ENCODE measurements around the gene TMPRSS12. TPM values are rescaled to one million over a fixed set of nuclear protein-coding genes. Genes with fewer than 3 reads are reported as not detected.
A peak's percentile ranks its signal among the peaks of the same experiment; 100 is the strongest.

Gene TMPRSS12
- total RNA-seq, 1 experiment from 2014 or later, result not detected

DNA sequence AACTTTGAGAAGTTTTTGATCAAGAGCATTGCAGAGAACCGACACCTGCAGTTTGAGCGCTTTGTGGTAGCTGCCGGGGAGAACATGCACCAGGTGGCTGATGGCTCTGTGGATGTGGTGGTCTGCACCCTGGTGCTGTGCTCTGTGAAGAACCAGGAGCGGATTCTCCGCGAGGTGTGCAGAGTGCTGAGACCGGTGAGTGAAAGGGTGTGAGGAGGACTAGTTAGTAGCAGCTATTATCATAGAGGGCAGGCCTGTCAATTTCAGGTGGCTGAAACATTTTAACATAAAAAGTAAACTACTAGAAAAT is 82.6 kb downstream of the TMPRSS12 start:
- no peak overlapping the region for H3K27ac ChIP-seq (ENCODE audit: low read length)
- in situ Hi-C loops (cut with HindIII; ENCODE audit: low pct_unique_long_range_greater_than_20kb, low sequenced_read_pairs), result no loop called here
- no peaks in the 10 kb centered on the region for H3K27me3 ChIP-seq (ENCODE audit: control insufficient read depth, insufficient read depth, low read length)
- no TSS peak for BruUV-seq (replicated peaks)
- DNase-seq (ENCODE audit: low read depth, low spot score) (no peak), ATAC-seq (no peak)
- peak overlapping the region in 1 of 2 experiments; percentile 26; a peak in 1 of 4 replicates for H3K4me3 ChIP-seq (ENCODE audit: low read depth in 2 of 2, low read length in 2 of 2)
- H3K9me3 ChIP-seq (ENCODE audit: control insufficient read depth, insufficient read depth, low read depth, low read length), result no peaks in the 10 kb centered on the region
- no peaks in the 10 kb centered on the region for H3K36me3 ChIP-seq (ENCODE audit: control insufficient read depth, insufficient read depth, low read length)
- no peaks in the 10 kb centered on the region for H3K4me1 ChIP-seq (ENCODE audit: control insufficient read depth, insufficient read depth, low read length)
- ChIA-PET POLR2A (no interaction called here), CTCF (no interaction called here)
- TF ChIP-seq SIN3A (IDR thresholded peaks at IDR 0.05; ENCODE audit: borderline replicate concordance, insufficient read depth, low read depth, low read length), result no peak
- TF ChIP-seq, protein P1, sequence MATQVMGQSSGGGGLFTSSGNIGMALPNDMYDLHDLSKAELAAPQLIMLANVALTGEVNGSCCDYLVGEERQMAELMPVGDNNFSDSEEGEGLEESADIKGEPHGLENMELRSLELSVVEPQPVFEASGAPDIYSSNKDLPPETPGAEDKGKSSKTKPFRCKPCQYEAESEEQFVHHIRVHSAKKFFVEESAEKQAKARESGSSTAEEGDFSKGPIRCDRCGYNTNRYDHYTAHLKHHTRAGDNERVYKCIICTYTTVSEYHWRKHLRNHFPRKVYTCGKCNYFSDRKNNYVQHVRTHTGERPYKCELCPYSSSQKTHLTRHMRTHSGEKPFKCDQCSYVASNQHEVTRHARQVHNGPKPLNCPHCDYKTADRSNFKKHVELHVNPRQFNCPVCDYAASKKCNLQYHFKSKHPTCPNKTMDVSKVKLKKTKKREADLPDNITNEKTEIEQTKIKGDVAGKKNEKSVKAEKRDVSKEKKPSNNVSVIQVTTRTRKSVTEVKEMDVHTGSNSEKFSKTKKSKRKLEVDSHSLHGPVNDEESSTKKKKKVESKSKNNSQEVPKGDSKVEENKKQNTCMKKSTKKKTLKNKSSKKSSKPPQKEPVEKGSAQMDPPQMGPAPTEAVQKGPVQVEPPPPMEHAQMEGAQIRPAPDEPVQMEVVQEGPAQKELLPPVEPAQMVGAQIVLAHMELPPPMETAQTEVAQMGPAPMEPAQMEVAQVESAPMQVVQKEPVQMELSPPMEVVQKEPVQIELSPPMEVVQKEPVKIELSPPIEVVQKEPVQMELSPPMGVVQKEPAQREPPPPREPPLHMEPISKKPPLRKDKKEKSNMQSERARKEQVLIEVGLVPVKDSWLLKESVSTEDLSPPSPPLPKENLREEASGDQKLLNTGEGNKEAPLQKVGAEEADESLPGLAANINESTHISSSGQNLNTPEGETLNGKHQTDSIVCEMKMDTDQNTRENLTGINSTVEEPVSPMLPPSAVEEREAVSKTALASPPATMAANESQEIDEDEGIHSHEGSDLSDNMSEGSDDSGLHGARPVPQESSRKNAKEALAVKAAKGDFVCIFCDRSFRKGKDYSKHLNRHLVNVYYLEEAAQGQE (IDR thresholded peaks at IDR 0.05; ENCODE audit: insufficient read depth in 1 of 2, low read depth in 2 of 2, low read length in 1 of 2), result no peak
- TF ChIP-seq POLR2AphosphoS5 (IDR thresholded peaks at IDR 0.05; ENCODE audit: low read depth, low read length), result no peak
- TF ChIP-seq, protein P2, sequence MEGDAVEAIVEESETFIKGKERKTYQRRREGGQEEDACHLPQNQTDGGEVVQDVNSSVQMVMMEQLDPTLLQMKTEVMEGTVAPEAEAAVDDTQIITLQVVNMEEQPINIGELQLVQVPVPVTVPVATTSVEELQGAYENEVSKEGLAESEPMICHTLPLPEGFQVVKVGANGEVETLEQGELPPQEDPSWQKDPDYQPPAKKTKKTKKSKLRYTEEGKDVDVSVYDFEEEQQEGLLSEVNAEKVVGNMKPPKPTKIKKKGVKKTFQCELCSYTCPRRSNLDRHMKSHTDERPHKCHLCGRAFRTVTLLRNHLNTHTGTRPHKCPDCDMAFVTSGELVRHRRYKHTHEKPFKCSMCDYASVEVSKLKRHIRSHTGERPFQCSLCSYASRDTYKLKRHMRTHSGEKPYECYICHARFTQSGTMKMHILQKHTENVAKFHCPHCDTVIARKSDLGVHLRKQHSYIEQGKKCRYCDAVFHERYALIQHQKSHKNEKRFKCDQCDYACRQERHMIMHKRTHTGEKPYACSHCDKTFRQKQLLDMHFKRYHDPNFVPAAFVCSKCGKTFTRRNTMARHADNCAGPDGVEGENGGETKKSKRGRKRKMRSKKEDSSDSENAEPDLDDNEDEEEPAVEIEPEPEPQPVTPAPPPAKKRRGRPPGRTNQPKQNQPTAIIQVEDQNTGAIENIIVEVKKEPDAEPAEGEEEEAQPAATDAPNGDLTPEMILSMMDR (IDR thresholded peaks at IDR 0.05), result no peak
- no peak for TF ChIP-seq TCF7L2 (IDR thresholded peaks at IDR 0.05; ENCODE audit: low read depth, low read length)
- intact Hi-C loops (cut with micrococcal nuclease; ENCODE audit: unreplicated experiment), result no loop called here

DNA sequence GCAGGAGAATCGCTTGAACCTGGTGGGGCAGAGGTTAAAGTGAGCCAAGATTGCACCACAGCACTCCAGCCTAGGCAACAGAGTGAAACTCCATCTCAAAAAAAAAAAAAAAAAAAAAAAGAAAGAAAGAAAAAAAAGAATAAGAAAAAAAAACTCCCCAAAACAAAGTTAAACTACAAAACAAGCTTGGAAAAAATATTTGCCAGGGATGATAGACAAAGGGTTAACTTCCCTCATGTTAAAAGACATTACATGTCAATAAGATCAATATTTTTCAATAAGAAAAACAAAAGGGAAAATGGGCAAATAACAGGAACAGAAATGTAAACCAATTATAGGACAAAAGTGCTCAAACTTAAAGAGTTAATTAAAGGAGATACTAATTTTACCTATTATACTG is 83.2 kb downstream of the TMPRSS12 start:
- H3K4me1 ChIP-seq (ENCODE audit: control insufficient read depth, insufficient read depth, low read length), result no peaks in the 10 kb centered on the region
- intact Hi-C loops (cut with micrococcal nuclease; ENCODE audit: unreplicated experiment), result no loop called here
- H3K4me3 ChIP-seq (ENCODE audit: low read depth in 2 of 2, low read length in 2 of 2), result peak overlapping the region in 1 of 2 experiments; percentile 26; a peak in 1 of 4 replicates
- no peak for ATAC-seq
- no peak overlapping the region for H3K27ac ChIP-seq (ENCODE audit: low read length)
- in situ Hi-C loops (cut with HindIII; ENCODE audit: low pct_unique_long_range_greater_than_20kb, low sequenced_read_pairs), result no loop called here
- DNase-seq (ENCODE audit: low read depth, low spot score), result no peak
- H3K36me3 ChIP-seq (ENCODE audit: control insufficient read depth, insufficient read depth, low read length), result no peaks in the 10 kb centered on the region
- no peaks in the 10 kb centered on the region for H3K27me3 ChIP-seq (ENCODE audit: control insufficient read depth, insufficient read depth, low read length)
- no peaks in the 10 kb centered on the region for H3K9me3 ChIP-seq (ENCODE audit: control insufficient read depth, insufficient read depth, low read depth, low read length)
- ChIA-PET CTCF (no interaction called here), POLR2A (no interaction called here)
- no TSS peak for BruUV-seq (replicated peaks)
- TF ChIP-seq, protein P2 (IDR thresholded peaks at IDR 0.05), result no peak

DNA sequence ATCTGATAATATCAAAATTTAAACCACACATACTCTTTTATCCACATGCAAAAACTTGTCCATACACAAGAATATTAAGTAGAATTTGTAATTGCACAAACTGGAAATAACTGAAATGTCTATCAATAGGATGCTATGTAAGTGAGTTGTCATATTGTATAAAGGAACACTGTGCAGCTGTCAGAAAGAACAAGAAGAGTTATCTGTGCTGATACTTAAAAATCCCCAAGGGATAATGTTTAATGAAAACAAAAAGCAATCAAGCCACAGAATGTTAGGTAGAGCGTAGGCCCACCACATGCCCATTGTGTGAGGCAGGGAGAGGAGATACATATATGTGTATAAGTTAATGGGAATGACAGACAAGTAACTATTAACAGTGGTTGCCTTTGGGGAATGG is 83.7 kb downstream of the TMPRSS12 start:
- in situ Hi-C loops (cut with HindIII; ENCODE audit: low pct_unique_long_range_greater_than_20kb, low sequenced_read_pairs), result no loop called here
- ATAC-seq, result no peak
- no peak overlapping the region for H3K4me3 ChIP-seq (ENCODE audit: low read depth in 2 of 2, low read length in 2 of 2)
- no peak for TF ChIP-seq TCF7L2 (IDR thresholded peaks at IDR 0.05; ENCODE audit: low read depth, low read length)
- TF ChIP-seq, protein P1 (IDR thresholded peaks at IDR 0.05; ENCODE audit: insufficient read depth in 1 of 2, low read depth in 2 of 2, low read length in 1 of 2), result no peak
- no peak for TF ChIP-seq SIN3A (IDR thresholded peaks at IDR 0.05; ENCODE audit: borderline replicate concordance, insufficient read depth, low read depth, low read length)
- TF ChIP-seq POLR2AphosphoS5 (IDR thresholded peaks at IDR 0.05; ENCODE audit: low read depth, low read length), result no peak
- TF ChIP-seq, protein P2 (IDR thresholded peaks at IDR 0.05), result no peak
- intact Hi-C loops (cut with micrococcal nuclease; ENCODE audit: unreplicated experiment), result no loop called here
- no TSS peak for BruUV-seq (replicated peaks)
- no peaks in the 10 kb centered on the region for H3K4me1 ChIP-seq (ENCODE audit: control insufficient read depth, insufficient read depth, low read length)
- no peaks in the 10 kb centered on the region for H3K36me3 ChIP-seq (ENCODE audit: control insufficient read depth, insufficient read depth, low read length)
- ChIA-PET CTCF (no interaction called here), POLR2A (no interaction called here)
- no peaks in the 10 kb centered on the region for H3K9me3 ChIP-seq (ENCODE audit: control insufficient read depth, insufficient read depth, low read depth, low read length)
- no peak overlapping the region for H3K27ac ChIP-seq (ENCODE audit: low read length)
- DNase-seq (ENCODE audit: low read depth, low spot score), result no peak
- H3K27me3 ChIP-seq (ENCODE audit: control insufficient read depth, insufficient read depth, low read length), result no peaks in the 10 kb centered on the region
